GM23248 (cell line): ENCODE results near the gene MEX3A. TPM values are rescaled to one million over a fixed set of nuclear protein-coding genes. Genes with fewer than 3 reads are reported as not detected.

Experiments used
- DNase-seq: peaks from one replicate; pipeline ENCODE4 v3.0.0-alpha.2; 2015
- H2AFZ ChIP-seq: fragments of 200-600 bp; sonication (generic); 2 replicates; pipeline ENCODE4 v1.6.1; 2016; ENCODE audit warnings: antibody characterized with exemption
- H3F3A ChIP-seq: fragments of 200-600 bp; sonication (generic); 2 replicates; pipeline ENCODE4 v1.6.1; 2016; ENCODE audit warnings: mild to moderate bottlenecking, antibody characterized with exemption, mixed run types; ENCODE audit not compliant: insufficient read depth
- H3K27ac ChIP-seq: fragments of 200-600 bp; sonication (generic); 2 replicates; pipeline ENCODE4 v1.5.1; 2016; ENCODE audit warnings: mild to moderate bottlenecking
- H3K27me3 ChIP-seq: fragments of 200-600 bp; sonication (generic); replicated peaks from 2 replicates; pipeline ENCODE4 v1.6.1; 2016; ENCODE audit warnings: mild to moderate bottlenecking; ENCODE audit not compliant: insufficient read depth
- H3K36me3 ChIP-seq: fragments of 200-600 bp; sonication (generic); 2 replicates; pipeline ENCODE4 v1.6.1; 2016; ENCODE audit warnings: low read depth, mild to moderate bottlenecking
- H3K4me1 ChIP-seq: fragments of 200-600 bp; sonication (generic); 2 replicates; pipeline ENCODE4 v1.6.1; 2016; ENCODE audit warnings: mild to moderate bottlenecking; ENCODE audit not compliant: insufficient read depth
- H3K4me2 ChIP-seq: fragments of 200-600 bp; sonication (generic); one replicate; pipeline ENCODE4 v1.6.1; 2016; ENCODE audit warnings: mild to moderate bottlenecking; ENCODE audit not compliant: unreplicated experiment
- H3K4me3 ChIP-seq: fragments of 200-600 bp; sonication (generic); 2 replicates; pipeline ENCODE4 v1.5.1; 2016; ENCODE audit warnings: mild to moderate bottlenecking
- H3K79me2 ChIP-seq: fragments of 200-600 bp; sonication (generic); 2 replicates; pipeline ENCODE4 v1.6.1; 2016; ENCODE audit warnings: mild to moderate bottlenecking; ENCODE audit not compliant: insufficient read depth
- H3K9ac ChIP-seq: fragments of 200-600 bp; sonication (generic); 2 replicates; pipeline ENCODE4 v1.6.1; 2016; ENCODE audit warnings: mild to moderate bottlenecking
- H3K9me2 ChIP-seq: fragments of 200-600 bp; sonication (generic); 2 replicates; pipeline ENCODE4 v1.6.1; 2016; ENCODE audit warnings: mixed run types, mild to moderate bottlenecking, moderate library complexity; ENCODE audit not compliant: insufficient read depth
- H3K9me3 ChIP-seq: fragments of 200-600 bp; sonication (generic); one replicate; pipeline ENCODE4 v1.6.1; 2017; ENCODE audit warnings: low read depth
- H4K20me1 ChIP-seq: fragments of 200-600 bp; sonication (generic); 2 replicates; pipeline ENCODE4 v1.6.0; 2016; ENCODE audit not compliant: insufficient read depth
- EZH2 ChIP-seq: fragments of 200-600 bp; sonication (generic); IDR thresholded peaks from 2 replicates; pipeline ENCODE4 v1.6.1; 2018; ENCODE audit warnings: antibody characterized with exemption, mild to moderate bottlenecking; ENCODE audit not compliant: insufficient read depth, poor library complexity, severe bottlenecking
- EZH2phosphoT487 ChIP-seq: fragments of 200-600 bp; sonication (generic); IDR thresholded peaks from 2 replicates; pipeline ENCODE4 v1.6.1; 2018; ENCODE audit warnings: antibody characterized with exemption, moderate library complexity, mild to moderate bottlenecking, low read depth; ENCODE audit not compliant: insufficient read depth
- WGBS, 2 experiments: methylation state at CpG; one replicate each; pipeline ENCODE4 v1.1.6; 2015 to 2017; ENCODE audit warnings: low lambda C conversion rate in 2 of 2, low coverage in 1 of 2; ENCODE audit errors: missing lambda C conversion rate in 2 of 2; 5-methylcytosine and 5-hydroxymethylcytosine counted together
- in situ Hi-C: fragments of 300-500 bp; cut with MboI; formaldehyde crosslinking; loops from 2 replicates; pipeline ENCODE4 v1.15.0; 2020
- polyA plus RNA-seq: library from polyadenylated mRNA; unstranded; fragments of >200 nt; fragmentation: Nextera tagmentation; extraction: Ambion mirVana; gene quantifications from 2 replicates; pipeline ENCODE4 v1.2.1, GENCODE V29; 2016
- total RNA-seq: library from RNA; depleted of rRNA; stranded (reverse); fragments of >200 nt; shearing (Covaris generic); gene quantifications from 2 replicates; pipeline ENCODE4 v1.2.3, GENCODE V29; 2014

The MEX3A gene
- total and polyA plus RNA-seq, 2 experiments from 2014 or later, result 0.05 to 0.22 TPM

DNA sequence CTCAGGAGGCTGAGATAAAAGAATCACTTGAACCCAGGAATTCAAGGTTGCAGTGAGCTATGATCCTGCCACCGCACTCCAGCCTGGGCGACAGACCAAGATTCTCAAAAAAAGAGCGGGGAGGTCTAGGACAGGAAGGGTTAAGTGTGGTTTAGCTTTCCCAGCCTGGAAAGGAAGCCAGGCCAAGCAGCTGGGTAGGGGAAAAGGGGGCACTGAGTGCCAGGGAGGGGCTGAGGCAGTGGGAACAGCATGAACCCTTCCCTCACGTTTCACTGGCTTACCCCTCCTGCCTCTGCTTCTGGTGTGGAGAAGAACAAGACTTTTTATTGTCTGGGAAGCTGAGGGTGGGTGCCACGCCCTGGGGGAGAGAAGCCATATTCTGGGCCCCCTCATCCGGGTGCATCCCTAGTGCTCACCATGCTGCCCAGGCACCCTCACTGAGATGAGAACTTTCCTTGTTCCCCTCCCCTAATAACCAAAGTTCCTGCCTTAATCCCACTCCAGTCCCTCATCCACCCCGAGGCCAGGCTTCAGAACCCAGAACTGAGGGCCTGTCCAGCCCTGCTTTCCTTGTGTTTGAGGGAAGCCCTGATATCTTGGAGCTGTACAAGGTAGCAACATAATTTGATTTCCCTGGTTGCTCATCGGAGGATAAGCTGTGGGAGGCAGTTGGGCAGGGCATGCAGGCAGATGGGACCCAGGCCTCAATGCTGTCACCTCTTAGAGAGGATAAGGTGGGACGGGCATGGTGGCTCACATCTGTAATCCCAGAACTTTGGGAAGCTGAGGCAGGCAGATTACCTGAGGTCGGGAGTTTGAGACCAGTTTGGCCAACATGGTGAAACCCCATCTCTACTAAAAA is 30.2 kb upstream of the MEX3A start:
- peaks cover 10% of the 10 kb centered on the region; the same call in 1 of the 2 replicates for H3K36me3 ChIP-seq
- H3K9me2 ChIP-seq, result no peaks in the 10 kb centered on the region
- no peak overlapping the region for H3K4me2 ChIP-seq
- no peak for DNase-seq
- no peaks in the 10 kb centered on the region for H4K20me1 ChIP-seq
- H2AFZ ChIP-seq, result no peak overlapping the region
- in situ Hi-C loops, result no loop called here
- H3F3A ChIP-seq, result peaks cover 24% of the 10 kb centered on the region
- no peaks in the 10 kb centered on the region for H3K27me3 ChIP-seq
- H3K27ac ChIP-seq, result peak overlapping the region; percentile 100
- H3K9ac ChIP-seq, result peak overlapping the region; percentile 100
- no peak for TF ChIP-seq EZH2
- no peak for TF ChIP-seq EZH2phosphoT487
- peaks cover 37% of the 10 kb centered on the region for H3K79me2 ChIP-seq
- WGBS, 2 experiments, result 59% methylated on average over 10 of the region's 10 CpGs
- peaks cover 17% of the 10 kb centered on the region for H3K4me1 ChIP-seq
- no peaks in the 10 kb centered on the region for H3K9me3 ChIP-seq
- no peak overlapping the region for H3K4me3 ChIP-seq

DNA sequence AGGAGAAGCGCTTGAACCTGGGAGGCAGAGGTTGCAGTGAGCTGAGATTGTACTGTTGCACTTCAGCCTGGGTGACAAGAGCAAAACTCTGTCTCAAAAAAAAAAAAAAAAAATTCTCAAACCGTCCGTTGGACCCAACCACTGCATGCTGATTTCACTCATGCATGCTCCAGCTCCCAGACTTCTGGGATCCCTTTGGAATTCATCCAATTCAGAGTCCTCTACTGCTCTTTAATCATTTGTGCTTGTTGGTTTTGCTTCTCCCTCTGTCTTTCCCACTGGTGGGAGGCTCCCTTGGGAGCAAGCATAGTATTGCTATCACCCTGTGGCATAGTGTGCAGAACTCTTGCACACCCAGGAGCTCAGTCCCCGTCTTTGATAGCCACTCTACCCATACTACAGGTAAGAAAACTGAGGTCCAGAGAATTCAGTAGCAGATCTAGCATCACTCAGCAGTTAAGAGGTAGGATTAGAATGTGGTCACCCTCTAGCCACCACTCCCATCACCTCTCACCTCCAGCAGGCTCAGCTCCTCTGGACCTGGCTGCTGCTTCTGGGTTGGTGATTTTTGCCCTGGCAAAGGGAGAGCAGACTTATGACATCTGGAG is 29.2 kb upstream of the MEX3A start:
- peaks cover 24% of the 10 kb centered on the region for H3K4me1 ChIP-seq
- TF ChIP-seq EZH2phosphoT487 (no peak), EZH2 (no peak)
- H3K9me3 ChIP-seq, result no peaks in the 10 kb centered on the region
- in situ Hi-C loops, result no loop called here
- no peak overlapping the region for H3K9ac ChIP-seq
- H3K27me3 ChIP-seq, result no peaks in the 10 kb centered on the region
- no peak overlapping the region for H3K4me2 ChIP-seq
- H3K79me2 ChIP-seq, result peaks cover 27% of the 10 kb centered on the region
- H3F3A ChIP-seq, result peaks cover 15% of the 10 kb centered on the region
- no peak overlapping the region for H3K4me3 ChIP-seq
- no peaks in the 10 kb centered on the region for H3K9me2 ChIP-seq
- H3K36me3 ChIP-seq, result peaks cover 10% of the 10 kb centered on the region; the same call in 1 of the 2 replicates
- no peaks in the 10 kb centered on the region for H4K20me1 ChIP-seq
- WGBS, 2 experiments, result 85 to 87% methylated on average over 4 of the region's 4 CpGs
- H3K27ac ChIP-seq, result no peak overlapping the region
- no peak overlapping the region for H2AFZ ChIP-seq
- no peak for DNase-seq

DNA sequence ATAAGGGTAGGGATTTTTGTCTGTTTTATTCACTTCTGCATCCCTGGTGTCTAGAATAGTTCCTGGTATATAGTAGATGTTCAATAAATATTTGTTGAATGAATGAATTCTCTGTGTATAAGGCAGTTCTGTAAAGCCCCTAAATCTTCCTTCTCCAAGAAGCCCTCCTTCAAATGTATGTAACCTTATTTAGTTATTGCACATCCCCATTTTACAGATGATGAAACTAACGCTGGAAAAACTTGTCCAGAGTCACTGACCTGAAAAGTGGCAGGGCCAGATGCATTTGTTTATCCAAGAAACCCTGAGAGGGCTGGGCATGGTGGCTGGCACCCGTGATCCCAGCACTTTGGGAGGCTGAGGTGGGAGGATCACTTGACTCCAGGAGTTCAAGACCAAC is 28.0 kb upstream of the MEX3A start:
- Histone ChIP-seq H3K9me3 (no peaks in the 10 kb centered on the region), H3K9me2 (no peaks in the 10 kb centered on the region), H3K4me2 (no peak overlapping the region), H3K27me3 (no peaks in the 10 kb centered on the region), H4K20me1 (no peaks in the 10 kb centered on the region), H3K36me3 (0 out of 2 replicates have a peak, but pooled peaks cover 4% of the 10 kb centered on the region), H3K4me1 (peaks cover 33% of the 10 kb centered on the region), H3K79me2 (peaks cover 20% of the 10 kb centered on the region), H3F3A (peaks cover 13% of the 10 kb centered on the region), H3K27ac (no peak overlapping the region), H3K4me3 (no peak overlapping the region), H2AFZ (no peak overlapping the region), H3K9ac (no peak overlapping the region)
- TF ChIP-seq EZH2phosphoT487, result no peak
- WGBS, 2 experiments, result 67 to 86% methylated on average over 2 of the region's 2 CpGs
- in situ Hi-C loops, result no loop called here
- DNase-seq, result no peak

DNA sequence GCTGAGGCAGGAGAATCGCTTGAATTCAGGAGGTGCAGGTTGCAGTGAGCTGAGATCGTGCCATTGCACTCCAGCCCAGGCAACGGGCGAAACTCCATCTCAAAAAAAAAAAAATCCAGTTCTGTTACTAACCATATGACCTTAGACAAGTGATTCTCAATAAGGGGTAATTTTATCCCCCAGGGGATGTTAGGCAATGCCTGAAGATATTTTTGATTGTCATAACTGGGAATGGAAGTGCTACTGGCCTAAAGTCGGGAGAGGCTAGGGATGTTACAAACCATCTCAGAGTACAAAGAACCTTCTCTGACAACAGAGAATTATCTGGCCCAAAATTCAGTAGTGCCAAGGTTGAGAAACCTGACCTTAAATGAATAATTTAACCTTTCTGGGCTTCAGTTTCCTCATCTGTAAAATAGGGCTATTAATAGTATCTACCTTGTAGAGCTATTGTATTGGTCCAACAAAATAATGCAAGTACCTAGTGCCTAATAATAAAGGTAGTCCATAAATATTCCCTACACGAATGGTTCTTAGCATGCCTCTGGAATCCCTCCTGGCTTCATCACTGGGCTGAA is 26.5 kb upstream of the MEX3A start:
- Histone ChIP-seq H3K9ac (no peak overlapping the region), H3K9me2 (no peaks in the 10 kb centered on the region), H3K79me2 (peaks cover 22% of the 10 kb centered on the region), H2AFZ (no peak overlapping the region), H3K27me3 (no peaks in the 10 kb centered on the region), H3K4me1 (peaks cover 44% of the 10 kb centered on the region), H3K36me3 (no peaks in the 10 kb centered on the region), H3F3A (peaks cover 11% of the 10 kb centered on the region), H3K27ac (no peak overlapping the region), H3K4me3 (no peak overlapping the region), H4K20me1 (no peaks in the 10 kb centered on the region), H3K9me3 (no peaks in the 10 kb centered on the region), H3K4me2 (no peak overlapping the region)
- WGBS, 2 experiments, result 87% methylated on average over 6 of the region's 6 CpGs
- in situ Hi-C loops, result no loop called here
- no peak for TF ChIP-seq EZH2phosphoT487
- TF ChIP-seq EZH2, result no peak
- peak; percentile 11 for DNase-seq
